NCI-H460 (cell line): ENCODE data around the gene MCU. TPM values are rescaled to one million over a fixed set of nuclear protein-coding genes. Genes with fewer than 3 reads are reported as not detected.
"Not testable (repeated sequence)": the region's sequence is repeated elsewhere in the genome, so short reads cannot be mapped to it uniquely, and the experiment has no call there.

Experiments
- DNase-seq: peaks from one replicate; pipeline ENCODE4 v3.0.0-alpha.2; 2016; ENCODE audit warnings: low read depth; ENCODE audit errors: extremely low read depth
- total RNA-seq: library from RNA; depleted of rRNA; stranded (reverse); fragments of >200 nt; shearing (Covaris generic); gene quantifications from 2 replicates; pipeline ENCODE4 v1.2.3, GENCODE V29; 2014

The MCU gene
- total RNA-seq, 1 experiment from 2014 or later = 43.0 TPM

- DNase-seq = no peak
Observed at GRCh38 chr10:72756674-72757385, 64.9 kb downstream of the MCU start.

- no peak for DNase-seq
Observed at GRCh38 chr10:72757732-72758131, 65.8 kb downstream of the MCU start.

- DNase-seq = not testable (repeated sequence)
Observed at GRCh38 chr10:72758930-72759329, 67.0 kb downstream of the MCU start.

GRCh38 chr10:72759584-72759983 is 67.6 kb downstream of the MCU start:
- DNase-seq = no peak

- DNase-seq = no peak
Observed at GRCh38 chr10:72761498-72761897, 69.6 kb downstream of the MCU start.

GRCh38 chr10:72762042-72762441 is 70.1 kb downstream of the MCU start:
- DNase-seq = no peak

GRCh38 chr10:72763201-72763600 is 71.3 kb downstream of the MCU start:
- no peak for DNase-seq

GRCh38 chr10:72764151-72764550 is 72.2 kb downstream of the MCU start:
- DNase-seq = no peak

- no peak for DNase-seq
Observed at GRCh38 chr10:72765051-72765745, 73.3 kb downstream of the MCU start.

- DNase-seq = not testable (repeated sequence)
Observed at GRCh38 chr10:72771195-72771594, 79.3 kb downstream of the MCU start.

GRCh38 chr10:72772031-72772430 is 80.1 kb downstream of the MCU start:
- no peak for DNase-seq

GRCh38 chr10:72779874-72780273 is 87.9 kb downstream of the MCU start:
- DNase-seq = no peak

- DNase-seq = no peak
Observed at GRCh38 chr10:72782649-72783330, 90.8 kb downstream of the MCU start.

GRCh38 chr10:72783410-72783833 is 91.5 kb downstream of the MCU start:
- DNase-seq = no peak

- DNase-seq = no peak
Observed at GRCh38 chr10:72784551-72785351, 92.8 kb downstream of the MCU start.

- no peak for DNase-seq
Observed at GRCh38 chr10:72785409-72785808, 93.5 kb downstream of the MCU start.

- DNase-seq = no peak
Observed at GRCh38 chr10:72790216-72790990, 98.5 kb downstream of the MCU start.

- DNase-seq = no peak
Observed at GRCh38 chr10:72792288-72792687, 100.3 kb downstream of the MCU start.

- DNase-seq = no peak
Observed at GRCh38 chr10:72793752-72794151, 101.8 kb downstream of the MCU start.

GRCh38 chr10:72794260-72794659 is 102.3 kb downstream of the MCU start:
- peak; percentile 29 for DNase-seq
